Measurements from ENCODE around the gene S100A9. TPM values are rescaled to one million over a fixed set of nuclear protein-coding genes. Genes with fewer than 3 reads are reported as not detected.

Gene S100A9
- total RNA-seq, 6 experiments from 2014 or later = not detected

DNA sequence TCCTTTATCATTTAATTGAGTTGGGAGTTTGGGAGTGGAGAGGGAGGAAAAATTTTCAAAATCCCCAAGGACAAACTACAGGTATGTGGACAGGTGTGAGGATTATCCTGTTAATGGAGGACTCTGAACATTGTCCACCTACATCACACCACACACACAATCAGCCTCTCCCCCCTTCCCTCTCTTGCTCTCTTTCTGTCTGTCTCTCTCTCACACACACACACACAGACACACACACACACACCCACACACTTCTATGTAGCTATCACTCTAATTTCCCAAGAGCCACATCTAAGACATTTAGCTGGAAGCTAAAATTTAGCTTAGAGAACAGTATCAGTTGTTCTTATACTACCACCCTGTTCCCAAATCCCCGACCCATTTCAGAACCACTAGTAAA, 31.7 kb downstream of the S100A9 start:
- DNase-seq = no peak
- Mint-ChIP-seq H3K27ac (no peak overlapping the region), H3K4me3 (no peak overlapping the region), H3K9me3 (no peaks in the 10 kb centered on the region), H3K27me3 (ENCODE audit: insufficient read depth) (peaks cover 19% of the 10 kb centered on the region), H3K36me3 (ENCODE audit: low read depth) (no peaks in the 10 kb centered on the region), H3K4me1 (ENCODE audit: low read depth) (no peaks in the 10 kb centered on the region)
- TF ChIP-seq, protein P1, sequence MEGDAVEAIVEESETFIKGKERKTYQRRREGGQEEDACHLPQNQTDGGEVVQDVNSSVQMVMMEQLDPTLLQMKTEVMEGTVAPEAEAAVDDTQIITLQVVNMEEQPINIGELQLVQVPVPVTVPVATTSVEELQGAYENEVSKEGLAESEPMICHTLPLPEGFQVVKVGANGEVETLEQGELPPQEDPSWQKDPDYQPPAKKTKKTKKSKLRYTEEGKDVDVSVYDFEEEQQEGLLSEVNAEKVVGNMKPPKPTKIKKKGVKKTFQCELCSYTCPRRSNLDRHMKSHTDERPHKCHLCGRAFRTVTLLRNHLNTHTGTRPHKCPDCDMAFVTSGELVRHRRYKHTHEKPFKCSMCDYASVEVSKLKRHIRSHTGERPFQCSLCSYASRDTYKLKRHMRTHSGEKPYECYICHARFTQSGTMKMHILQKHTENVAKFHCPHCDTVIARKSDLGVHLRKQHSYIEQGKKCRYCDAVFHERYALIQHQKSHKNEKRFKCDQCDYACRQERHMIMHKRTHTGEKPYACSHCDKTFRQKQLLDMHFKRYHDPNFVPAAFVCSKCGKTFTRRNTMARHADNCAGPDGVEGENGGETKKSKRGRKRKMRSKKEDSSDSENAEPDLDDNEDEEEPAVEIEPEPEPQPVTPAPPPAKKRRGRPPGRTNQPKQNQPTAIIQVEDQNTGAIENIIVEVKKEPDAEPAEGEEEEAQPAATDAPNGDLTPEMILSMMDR (IDR thresholded peaks at IDR 0.05) = no peak

DNA sequence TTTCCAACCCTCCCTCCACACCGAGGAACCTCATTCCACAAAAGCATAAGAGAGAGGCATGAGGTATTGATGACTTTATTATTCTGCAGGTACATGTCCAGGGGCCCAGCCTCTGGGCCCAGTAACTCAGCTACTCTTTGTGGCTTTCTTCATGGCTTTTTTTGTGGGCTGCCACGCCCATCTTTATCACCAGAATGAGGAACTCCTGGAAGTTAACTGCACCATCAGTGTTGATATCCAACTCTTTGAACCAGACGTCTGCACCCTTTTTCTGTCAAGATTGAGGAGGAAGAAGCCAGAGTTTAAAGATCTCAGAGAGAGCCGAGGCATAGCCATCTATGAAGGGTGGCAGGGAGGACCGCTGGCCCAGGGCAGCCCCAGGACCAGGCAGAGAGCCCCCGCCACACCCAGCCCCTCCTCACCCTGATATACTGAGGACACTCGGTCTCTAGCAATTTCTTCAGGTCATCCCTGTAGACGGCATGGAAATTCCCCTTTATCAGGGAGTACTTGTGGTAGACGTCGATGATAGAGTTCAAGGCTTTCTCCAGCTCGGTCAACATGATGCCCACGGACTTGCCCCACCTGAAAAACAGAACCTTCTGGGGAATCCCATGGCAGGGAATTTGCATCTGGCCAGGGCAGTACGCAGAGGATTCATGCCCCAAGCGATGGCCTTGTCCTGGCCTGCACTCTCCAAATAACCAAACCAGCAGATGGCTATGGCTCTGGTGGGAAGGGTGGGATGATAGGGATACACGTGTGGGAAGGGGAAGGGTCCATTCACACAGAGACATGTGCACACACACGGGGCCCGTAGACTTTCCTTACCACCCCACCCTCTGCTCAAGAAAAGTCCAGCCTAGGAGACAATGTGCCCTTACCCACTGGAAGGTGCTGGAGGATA, 32.6 kb downstream of the S100A9 start:
- no peaks in the 10 kb centered on the region for H3K4me1 Mint-ChIP-seq (ENCODE audit: low read depth)
- H3K27ac Mint-ChIP-seq = no peak overlapping the region
- H3K36me3 Mint-ChIP-seq (ENCODE audit: low read depth) = no peaks in the 10 kb centered on the region
- no peaks in the 10 kb centered on the region for H3K9me3 Mint-ChIP-seq
- peaks cover 22% of the 10 kb centered on the region for H3K27me3 Mint-ChIP-seq (ENCODE audit: insufficient read depth)
- DNase-seq = no peak
- TF ChIP-seq, protein P1 (IDR thresholded peaks at IDR 0.05) = no peak
- no peak overlapping the region for H3K4me3 Mint-ChIP-seq

DNA sequence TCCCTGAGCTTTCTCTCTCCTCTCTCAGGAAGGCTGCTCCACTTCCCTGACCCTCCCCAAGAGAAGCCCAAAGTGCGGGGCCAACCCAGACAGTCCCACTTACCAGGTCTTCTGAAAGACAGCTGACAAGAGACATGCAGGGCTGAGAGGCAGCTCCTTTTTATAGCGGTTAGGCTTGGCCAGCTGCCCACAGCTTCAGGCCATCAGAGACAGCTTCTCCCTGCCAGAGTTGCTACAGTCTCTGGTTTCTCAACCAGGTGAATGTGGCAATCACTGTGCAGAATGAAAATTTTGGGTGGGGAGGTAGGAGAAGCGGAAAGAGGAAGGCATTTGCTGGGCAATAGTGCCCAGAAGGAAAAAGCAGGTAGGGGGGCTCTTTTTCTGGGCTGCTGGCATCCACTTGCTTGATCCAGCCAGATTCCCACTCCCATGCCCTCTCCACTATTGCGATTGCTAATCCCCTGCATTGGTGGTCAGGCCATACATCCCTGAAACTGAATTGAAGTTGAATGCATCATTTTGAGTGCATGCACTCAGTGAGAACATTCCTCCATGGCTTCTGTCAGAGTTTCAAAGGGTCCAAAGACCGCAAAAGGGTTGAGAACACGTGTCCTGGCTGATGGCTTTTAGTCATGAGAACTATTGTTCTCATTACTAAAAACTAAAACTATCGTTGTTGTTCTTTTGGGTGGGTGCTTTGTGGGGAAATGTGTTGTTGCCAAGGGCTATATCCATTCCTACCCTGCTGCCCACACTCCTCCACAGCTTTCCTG, 33.5 kb downstream of the S100A9 start, which contains the start of gene S100A8:
S100A8 (minus strand) TSS at position 136 of the 773 bp plus-strand sequence. CDS start 538 bp downstream, outside the sequence.
- H3K27me3 Mint-ChIP-seq (ENCODE audit: insufficient read depth) = peaks cover 20% of the 10 kb centered on the region
- no peaks in the 10 kb centered on the region for H3K4me1 Mint-ChIP-seq (ENCODE audit: low read depth)
- no peaks in the 10 kb centered on the region for H3K36me3 Mint-ChIP-seq (ENCODE audit: low read depth)
- no peak for DNase-seq
- TF ChIP-seq, protein P1 (IDR thresholded peaks at IDR 0.05) = no peak
- no peak within 1 kb of the TSS for H3K4me3 Mint-ChIP-seq
- H3K9me3 Mint-ChIP-seq = no peaks in the 10 kb centered on the region
- no peak within 1 kb of the TSS for H3K27ac Mint-ChIP-seq

DNA sequence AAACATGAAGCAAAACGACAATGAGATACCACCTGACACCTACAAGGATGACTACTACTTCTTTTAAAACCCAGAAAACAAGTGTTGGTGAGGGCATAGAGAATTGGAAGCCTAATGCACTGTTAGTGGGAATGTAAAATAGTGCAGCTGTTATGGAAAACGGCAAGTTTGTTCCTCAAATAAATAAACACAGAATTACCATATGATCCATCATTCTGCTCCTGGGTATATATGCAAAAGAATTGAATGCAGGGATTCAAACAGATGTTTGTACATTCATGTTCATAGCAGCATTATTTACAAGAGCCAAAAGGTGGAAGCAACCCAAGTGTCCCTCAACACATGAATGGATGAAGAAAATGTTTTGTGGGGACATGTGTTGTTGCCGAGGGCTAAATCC, 34.6 kb downstream of the S100A9 start:
- peaks cover 28% of the 10 kb centered on the region for H3K27me3 Mint-ChIP-seq (ENCODE audit: insufficient read depth)
- no peaks in the 10 kb centered on the region for H3K9me3 Mint-ChIP-seq
- TF ChIP-seq, protein P1 (IDR thresholded peaks at IDR 0.05) = no peak
- H3K4me3 Mint-ChIP-seq = no peak overlapping the region
- no peak for DNase-seq
- no peaks in the 10 kb centered on the region for H3K36me3 Mint-ChIP-seq (ENCODE audit: low read depth)
- H3K27ac Mint-ChIP-seq = no peak overlapping the region
- H3K4me1 Mint-ChIP-seq (ENCODE audit: low read depth) = no peaks in the 10 kb centered on the region

DNA sequence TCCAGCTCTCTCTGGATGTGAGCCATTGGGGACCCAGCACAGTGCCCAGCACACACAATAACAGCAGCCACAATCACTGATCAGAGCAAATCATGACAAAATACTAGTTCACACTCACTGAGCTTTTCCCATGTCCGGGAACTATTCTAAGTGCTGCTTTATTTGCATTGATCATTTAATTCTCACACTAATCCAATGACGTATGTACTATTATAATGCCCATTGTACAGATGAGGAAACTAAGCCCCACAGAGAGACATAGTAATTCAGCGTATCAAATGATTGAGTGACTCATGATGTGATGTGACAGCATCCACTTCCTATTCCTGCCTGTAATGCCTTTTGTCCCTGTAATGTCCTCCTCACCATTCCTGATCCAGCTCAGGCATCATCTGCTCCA, 35.2 kb downstream of the S100A9 start:
- Mint-ChIP-seq H3K9me3 (no peaks in the 10 kb centered on the region), H3K27ac (no peak overlapping the region), H3K4me1 (ENCODE audit: low read depth) (no peaks in the 10 kb centered on the region), H3K4me3 (no peak overlapping the region), H3K36me3 (ENCODE audit: low read depth) (no peaks in the 10 kb centered on the region), H3K27me3 (ENCODE audit: insufficient read depth) (peaks cover 30% of the 10 kb centered on the region)
- no peak for DNase-seq
- TF ChIP-seq, protein P1 (IDR thresholded peaks at IDR 0.05) = no peak

Data from HFFc6 (cell line).